ENCODE data around the gene OPHN1.
"Not testable (repeated sequence)": the region's sequence is repeated elsewhere in the genome, so short reads cannot be mapped to it uniquely, and the experiment has no call there.

The OPHN1 gene

GRCh38 chrX:68365341-68365740 lies 68.0 kb downstream of the OPHN1 start:
- DNase-seq (ENCODE audit: low read depth in 2 of 3, low spot score in 1 of 3) = no peak

GRCh38 chrX:68363984-68364383 lies 69.3 kb downstream of the OPHN1 start:
- DNase-seq (ENCODE audit: low read depth in 2 of 3, low spot score in 1 of 3) = no peak

GRCh38 chrX:68358679-68359078 lies 74.6 kb downstream of the OPHN1 start:
- no peak for DNase-seq (ENCODE audit: low read depth in 2 of 3, low spot score in 1 of 3)

GRCh38 chrX:68355629-68355920 lies 77.7 kb downstream of the OPHN1 start:
- no peak for DNase-seq (ENCODE audit: low read depth in 2 of 3, low spot score in 1 of 3)

GRCh38 chrX:68354879-68355628 lies 78.2 kb downstream of the OPHN1 start:
- no peak for DNase-seq (ENCODE audit: low read depth in 2 of 3, low spot score in 1 of 3)

- DNase-seq (ENCODE audit: low read depth in 2 of 3, low spot score in 1 of 3) = no peak
These were observed 88.3 kb downstream of the OPHN1 start for GRCh38 chrX:68345025-68345424.

GRCh38 chrX:68343551-68343950 lies 89.7 kb downstream of the OPHN1 start:
- no peak for DNase-seq (ENCODE audit: low read depth in 2 of 3, low spot score in 1 of 3)

GRCh38 chrX:68332201-68332731 lies 101.0 kb downstream of the OPHN1 start:
- no peak for DNase-seq (ENCODE audit: low read depth in 2 of 3, low spot score in 1 of 3)

- not testable (repeated sequence) for DNase-seq (ENCODE audit: low read depth in 2 of 3, low spot score in 1 of 3)
These were observed 106.5 kb downstream of the OPHN1 start for GRCh38 chrX:68326841-68327240.

- DNase-seq (ENCODE audit: low read depth in 2 of 3, low spot score in 1 of 3) = no peak
These were observed 125.5 kb downstream of the OPHN1 start for GRCh38 chrX:68307769-68308168.

- DNase-seq (ENCODE audit: low read depth in 2 of 3, low spot score in 1 of 3) = no peak
These were observed 128.7 kb downstream of the OPHN1 start for GRCh38 chrX:68304602-68305001.

GRCh38 chrX:68299898-68300297 lies 133.4 kb downstream of the OPHN1 start:
- DNase-seq (ENCODE audit: low read depth in 2 of 3, low spot score in 1 of 3) = no peak

GRCh38 chrX:68292471-68292870 lies 140.8 kb downstream of the OPHN1 start:
- no peak for DNase-seq (ENCODE audit: low read depth in 2 of 3, low spot score in 1 of 3)

- no peak for DNase-seq (ENCODE audit: low read depth in 2 of 3, low spot score in 1 of 3)
These were observed 145.2 kb downstream of the OPHN1 start for GRCh38 chrX:68288127-68288526.

- DNase-seq (ENCODE audit: low read depth in 2 of 3, low spot score in 1 of 3) = no peak
These were observed 145.9 kb downstream of the OPHN1 start for GRCh38 chrX:68287419-68287818.

- no peak for DNase-seq (ENCODE audit: low read depth in 2 of 3, low spot score in 1 of 3)
These were observed 146.3 kb downstream of the OPHN1 start for GRCh38 chrX:68286980-68287379.

- DNase-seq (ENCODE audit: low read depth in 2 of 3, low spot score in 1 of 3) = no peak
These were observed 147.2 kb downstream of the OPHN1 start for GRCh38 chrX:68286076-68286475.

GRCh38 chrX:68284281-68284904 lies 148.9 kb downstream of the OPHN1 start:
- DNase-seq (ENCODE audit: low read depth in 2 of 3, low spot score in 1 of 3) = no peak

- no peak for DNase-seq (ENCODE audit: low read depth in 2 of 3, low spot score in 1 of 3)
These were observed 159.4 kb downstream of the OPHN1 start for GRCh38 chrX:68273887-68274286.

GRCh38 chrX:68264793-68265192 lies 168.5 kb downstream of the OPHN1 start:
- DNase-seq (ENCODE audit: low read depth in 2 of 3, low spot score in 1 of 3) = not testable (repeated sequence)

- no peak for DNase-seq (ENCODE audit: low read depth in 2 of 3, low spot score in 1 of 3)
These were observed 172.1 kb downstream of the OPHN1 start for GRCh38 chrX:68261060-68261672.

- no peak for DNase-seq (ENCODE audit: low read depth in 2 of 3, low spot score in 1 of 3)
These were observed 176.3 kb downstream of the OPHN1 start for GRCh38 chrX:68256990-68257389.
